Stomach smooth muscle (tissue), 2 donors: ENCODE data around the gene CTF1.
A peak's percentile ranks its signal among the peaks of the same experiment; 100 is the strongest.
"Not testable (repeated sequence)": the region's sequence is repeated elsewhere in the genome, so short reads cannot be mapped to it uniquely, and the experiment has no call there.

Source experiments
- H3K27ac ChIP-seq: one replicate; pipeline ENCODE4 v1.7.0; 2013; ENCODE audit warnings: mild to moderate bottlenecking, low read length, inconsistent platforms
- H3K27me3 ChIP-seq, 2 donors: one replicate each; pipeline ENCODE4 v1.7.0; 2013; ENCODE audit warnings: low read length in 2 of 2; ENCODE audit not compliant: insufficient read depth in 2 of 2, control insufficient read depth in 1 of 2
- H3K36me3 ChIP-seq, 2 donors: one replicate each; pipeline ENCODE4 v1.7.0; 2013; ENCODE audit warnings: low read length in 2 of 2; ENCODE audit not compliant: control insufficient read depth in 2 of 2, insufficient read depth in 2 of 2
- H3K4me1 ChIP-seq: one replicate; pipeline ENCODE4 v1.7.0; 2013; ENCODE audit warnings: low read length; ENCODE audit not compliant: control insufficient read depth, insufficient read depth
- H3K4me3 ChIP-seq, 2 donors: one replicate each; pipeline ENCODE4 v1.7.0; 2013; ENCODE audit warnings: low read length in 2 of 2
- H3K9ac ChIP-seq, 2 donors: one replicate each; pipeline ENCODE4 v1.7.0; 2013; ENCODE audit warnings: low read length in 2 of 2, mild to moderate bottlenecking in 1 of 2
- H3K9me3 ChIP-seq, 2 donors: one replicate each; pipeline ENCODE4 v1.7.0; 2013; ENCODE audit warnings: low read length in 2 of 2; ENCODE audit not compliant: control insufficient read depth in 2 of 2
- donor health status: healthy.
- donor health status: Pancreatic carcinoma.

CTF1 gene

DNA sequence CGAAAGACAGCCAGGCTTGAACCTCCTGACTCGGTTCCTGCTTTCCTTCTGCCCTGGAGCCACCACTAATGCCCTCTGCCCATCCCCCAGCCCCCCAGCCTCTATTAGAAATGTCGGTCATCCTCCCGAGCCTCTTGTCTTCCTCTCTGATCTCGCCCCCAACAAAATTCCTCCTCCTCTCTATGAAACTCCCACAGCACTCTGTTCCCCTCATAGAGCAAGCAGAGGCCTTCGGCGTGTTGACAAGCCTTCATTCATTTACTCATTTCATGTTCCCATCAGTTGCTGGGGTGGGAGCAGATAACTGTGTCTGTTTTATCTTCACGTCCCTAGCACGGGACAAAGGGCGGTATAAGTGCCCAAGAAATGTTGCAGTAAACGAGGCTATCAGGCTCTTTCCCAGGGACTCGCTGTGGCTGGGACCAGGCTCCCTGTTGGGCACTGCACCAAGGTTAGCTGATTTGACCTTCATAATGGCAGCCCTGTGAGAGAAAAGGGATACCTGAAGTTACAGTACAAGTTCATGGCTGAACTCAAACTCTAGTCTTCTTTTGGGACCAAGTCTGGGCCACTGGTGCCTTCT is 34.7 kb downstream of the CTF1 start:
- Histone ChIP-seq H3K27ac (no peak overlapping the region), H3K9ac (no peak overlapping the region), H3K4me1 (peaks cover 3% of the 10 kb centered on the region), H3K9me3 (no peaks in the 10 kb centered on the region), H3K36me3 (peaks cover 16 to 19% of the 10 kb centered on the region in 2 donors), H3K27me3 (no peaks in the 10 kb centered on the region), H3K4me3 (no peak overlapping the region)

DNA sequence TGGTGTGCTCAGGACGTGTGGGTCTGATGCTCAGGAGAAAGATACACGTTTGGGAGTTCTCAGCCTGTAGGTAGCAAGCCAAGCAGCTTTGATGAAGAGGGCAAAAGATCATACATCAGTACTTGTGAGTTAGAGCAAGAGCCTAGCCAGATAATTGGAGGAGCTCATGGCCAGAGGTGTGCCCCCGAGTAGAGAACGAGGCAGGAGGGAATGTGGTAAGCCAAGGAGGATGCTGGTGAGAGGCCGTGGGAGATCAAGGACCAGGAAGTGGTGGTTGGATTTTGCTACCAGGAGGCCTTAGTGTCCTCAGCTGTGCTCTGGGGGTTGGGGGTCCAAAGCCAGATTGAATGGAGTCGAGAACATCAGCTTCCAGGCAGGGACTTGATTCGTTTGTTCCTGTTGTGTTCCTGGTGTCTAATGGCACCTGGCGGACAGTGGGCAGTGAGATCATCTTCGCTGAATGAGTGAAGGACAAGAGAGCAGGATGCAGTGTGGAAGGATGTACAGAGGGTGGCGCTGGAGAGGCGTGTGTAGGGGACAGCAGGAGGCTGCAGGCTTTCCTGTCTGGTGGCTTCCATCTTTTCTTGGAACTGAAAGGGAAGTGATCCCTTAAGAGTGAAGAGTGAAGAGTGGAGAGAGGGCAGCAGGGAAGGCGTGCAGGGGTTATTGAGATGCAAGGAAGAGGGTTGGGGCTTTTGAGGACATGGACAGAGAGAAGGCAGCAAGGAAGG is 38.6 kb downstream of the CTF1 start:
- H3K27ac ChIP-seq: no peak overlapping the region
- H3K27me3 ChIP-seq: no peaks in the 10 kb centered on the region
- no peak overlapping the region for H3K4me3 ChIP-seq
- peaks cover 7% of the 10 kb centered on the region for H3K4me1 ChIP-seq
- H3K9ac ChIP-seq: no peak overlapping the region
- H3K9me3 ChIP-seq: no peaks in the 10 kb centered on the region
- H3K36me3 ChIP-seq: peaks cover 12 to 21% of the 10 kb centered on the region in 2 donors

DNA sequence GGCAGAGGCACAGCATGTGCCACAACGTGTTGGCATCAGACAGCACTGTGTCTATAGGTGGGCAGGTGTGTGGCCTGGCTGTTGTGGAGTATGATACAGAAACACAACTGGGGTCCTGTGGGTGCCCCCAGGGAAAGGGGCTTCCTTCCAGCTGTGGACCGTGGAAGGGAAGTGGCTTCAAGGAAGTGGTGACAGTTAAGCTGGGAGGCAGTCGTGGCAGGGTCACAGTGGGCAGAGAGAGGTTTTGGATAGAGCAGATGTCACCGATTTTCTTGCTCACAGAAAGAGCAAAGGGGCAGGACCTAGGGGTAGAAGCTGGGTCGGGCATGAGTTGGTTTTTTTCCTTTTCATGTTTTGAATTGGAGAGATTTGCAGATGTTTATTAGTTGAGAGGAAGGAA is 41.3 kb downstream of the CTF1 start:
- Histone ChIP-seq H3K27me3 (no peaks in the 10 kb centered on the region), H3K9ac (no peak overlapping the region), H3K9me3 (no peaks in the 10 kb centered on the region), H3K4me3 (no peak overlapping the region), H3K4me1 (peaks cover 16% of the 10 kb centered on the region), H3K36me3 (peaks cover 6 to 13% of the 10 kb centered on the region in 2 donors), H3K27ac (no peak overlapping the region)

DNA sequence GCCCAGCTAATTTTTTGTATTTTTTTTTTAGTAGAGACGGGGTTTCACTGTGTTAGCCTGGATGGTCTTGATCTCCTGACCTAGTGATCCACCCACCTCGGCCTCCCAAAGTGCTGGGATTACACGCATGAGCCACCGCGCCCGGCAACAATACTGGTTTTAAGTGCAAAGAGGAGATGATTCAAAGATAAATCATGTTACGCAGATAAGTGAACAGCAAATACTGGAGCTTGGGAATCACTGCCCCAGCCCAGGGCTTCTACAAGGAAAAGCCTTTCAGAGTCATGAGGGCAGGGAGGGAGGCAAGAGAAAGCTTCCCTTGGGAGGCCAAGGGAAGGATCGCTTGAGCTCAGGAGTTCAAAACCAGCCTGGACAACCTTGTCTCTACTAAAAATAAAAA is 43.2 kb downstream of the CTF1 start:
- not testable (repeated sequence) for H3K27ac ChIP-seq, H3K4me3 ChIP-seq, H3K27me3 ChIP-seq, H3K9me3 ChIP-seq, H3K9ac ChIP-seq
- peaks cover 16% of the 10 kb centered on the region for H3K4me1 ChIP-seq
- peaks cover 9 to 20% of the 10 kb centered on the region in 2 donors for H3K36me3 ChIP-seq

DNA sequence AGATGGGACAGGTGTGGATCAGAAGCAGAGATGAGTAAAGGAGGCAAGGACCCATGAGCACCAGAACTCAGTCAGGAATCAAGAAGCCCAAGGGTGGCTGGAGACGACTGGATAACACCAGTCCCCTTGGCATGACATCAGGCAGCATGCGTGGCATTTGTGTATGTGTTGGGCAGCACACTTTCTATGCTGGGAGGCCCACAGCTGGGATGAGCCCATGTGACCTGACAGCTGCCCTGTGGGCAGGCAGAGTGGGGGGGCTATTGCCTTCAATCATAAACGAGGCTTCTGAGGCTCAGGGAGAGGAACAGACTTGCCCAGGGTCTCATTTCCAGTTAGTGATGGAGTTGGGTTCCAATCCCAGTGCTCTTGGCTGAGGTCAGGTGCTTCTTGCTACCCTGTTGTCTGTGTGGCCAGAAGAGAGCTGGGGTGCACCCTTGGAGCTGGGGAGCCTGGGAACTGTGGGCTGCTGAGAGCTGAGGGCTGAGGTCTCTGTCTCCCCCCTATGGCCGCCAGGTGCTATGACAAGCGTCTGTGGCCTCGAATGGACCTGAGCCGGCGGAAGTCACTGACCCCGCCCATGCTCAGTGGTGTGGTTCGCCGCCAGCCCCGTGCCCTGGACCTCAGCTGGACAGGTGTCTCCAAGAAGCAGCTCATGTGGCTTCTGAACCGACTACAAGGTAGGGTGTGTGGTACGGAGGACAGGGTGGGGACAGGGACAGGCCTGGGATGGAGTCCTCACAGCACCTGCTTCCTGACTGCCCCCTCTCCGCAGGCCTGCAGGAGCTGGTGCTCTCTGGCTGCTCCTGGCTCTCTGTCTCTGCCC is 45.4 kb downstream of the CTF1 start:
- Histone ChIP-seq H3K9me3 (no peaks in the 10 kb centered on the region), H3K27me3 (no peaks in the 10 kb centered on the region), H3K27ac (no peak overlapping the region), H3K36me3 (peaks cover 6 to 15% of the 10 kb centered on the region in 2 donors), H3K4me3 (no peak overlapping the region), H3K4me1 (peaks cover 16% of the 10 kb centered on the region), H3K9ac (no peak overlapping the region)

DNA sequence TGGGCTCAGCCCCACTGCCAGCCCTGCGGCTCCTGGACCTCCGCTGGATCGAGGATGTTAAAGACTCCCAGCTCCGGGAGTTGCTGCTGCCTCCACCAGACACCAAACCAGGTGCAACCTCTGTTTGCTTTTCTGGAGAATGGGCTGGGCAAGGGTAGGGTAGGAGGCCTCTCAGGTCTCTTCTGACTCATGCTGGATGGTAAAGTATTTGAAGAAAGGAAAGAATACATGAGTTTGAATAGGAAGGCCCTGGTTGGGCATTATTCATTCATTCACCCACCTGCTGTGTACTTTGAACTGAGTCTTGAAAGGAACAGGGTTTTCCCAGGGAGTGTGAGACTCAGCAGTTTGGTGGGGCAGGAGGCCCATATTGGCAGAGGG is 46.0 kb downstream of the CTF1 start:
- Histone ChIP-seq H3K4me1 (peaks cover 15% of the 10 kb centered on the region), H3K9ac (no peak overlapping the region), H3K27ac (no peak overlapping the region), H3K27me3 (no peaks in the 10 kb centered on the region), H3K4me3 (no peak overlapping the region), H3K36me3 (peaks cover 6 to 15% of the 10 kb centered on the region in 2 donors), H3K9me3 (no peaks in the 10 kb centered on the region)

DNA sequence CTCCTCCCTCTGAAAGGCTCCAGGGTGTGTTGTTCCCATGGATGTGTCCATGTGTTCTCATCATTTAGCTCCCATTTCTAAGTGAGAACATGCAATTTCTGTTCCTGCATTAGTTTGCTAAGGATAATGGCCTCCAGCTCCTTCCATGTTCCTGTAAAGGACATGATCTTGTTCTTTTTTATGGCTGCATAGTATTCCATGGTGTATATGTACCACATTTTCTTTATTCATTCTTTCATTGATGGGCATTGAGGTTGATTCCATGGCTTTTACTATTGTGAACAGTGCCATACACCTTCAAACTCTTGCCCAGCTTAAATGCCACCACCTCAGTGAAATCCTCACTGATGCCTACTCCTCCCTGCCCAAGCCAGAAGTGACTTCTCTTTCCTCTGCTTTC is 47.9 kb downstream of the CTF1 start:
- peaks cover 15% of the 10 kb centered on the region for H3K4me1 ChIP-seq
- H3K4me3 ChIP-seq: no peak overlapping the region
- no peaks in the 10 kb centered on the region for H3K9me3 ChIP-seq
- no peaks in the 10 kb centered on the region for H3K27me3 ChIP-seq
- no peak overlapping the region for H3K9ac ChIP-seq
- H3K36me3 ChIP-seq: peaks cover 6 to 14% of the 10 kb centered on the region in 2 donors
- no peak overlapping the region for H3K27ac ChIP-seq

DNA sequence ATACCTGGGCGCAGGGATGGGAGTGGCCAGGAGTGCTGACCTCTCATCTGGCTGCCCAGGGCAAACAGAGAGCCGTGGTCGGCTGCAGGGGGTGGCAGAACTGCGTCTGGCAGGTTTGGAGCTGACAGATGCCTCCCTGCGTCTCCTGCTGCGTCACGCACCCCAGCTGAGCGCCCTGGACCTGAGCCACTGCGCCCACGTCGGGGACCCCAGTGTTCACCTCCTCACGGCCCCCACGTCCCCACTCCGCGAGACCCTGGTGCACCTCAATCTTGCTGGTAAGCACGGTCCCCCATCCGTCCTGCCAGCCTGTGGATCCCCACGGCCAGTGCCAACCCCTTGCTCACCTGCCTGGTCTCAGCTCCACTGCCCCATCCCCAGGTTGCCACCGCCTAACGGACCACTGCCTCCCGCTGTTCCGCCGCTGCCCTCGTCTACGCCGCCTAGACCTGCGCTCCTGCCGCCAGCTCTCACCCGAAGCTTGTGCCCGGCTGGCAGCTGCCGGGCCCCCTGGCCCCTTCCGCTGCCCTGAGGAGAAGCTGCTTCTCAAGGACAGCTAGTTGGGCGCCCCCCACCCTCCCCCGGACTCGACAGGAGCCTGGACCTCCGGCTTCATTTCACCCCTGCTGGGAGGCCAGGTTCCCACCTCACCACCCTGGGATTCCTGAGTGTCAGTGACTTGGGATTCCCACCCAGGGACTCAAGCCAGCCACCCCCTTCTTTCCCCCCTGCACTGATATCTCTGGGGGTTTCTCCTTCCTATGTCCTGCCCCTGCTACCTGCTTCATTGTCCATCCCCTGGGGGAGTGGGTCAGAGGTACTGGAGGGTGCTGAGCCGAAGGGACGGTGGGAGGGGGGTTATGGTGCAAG is 50.5 kb downstream of the CTF1 start:
- peaks cover 34% of the 10 kb centered on the region for H3K4me1 ChIP-seq

DNA sequence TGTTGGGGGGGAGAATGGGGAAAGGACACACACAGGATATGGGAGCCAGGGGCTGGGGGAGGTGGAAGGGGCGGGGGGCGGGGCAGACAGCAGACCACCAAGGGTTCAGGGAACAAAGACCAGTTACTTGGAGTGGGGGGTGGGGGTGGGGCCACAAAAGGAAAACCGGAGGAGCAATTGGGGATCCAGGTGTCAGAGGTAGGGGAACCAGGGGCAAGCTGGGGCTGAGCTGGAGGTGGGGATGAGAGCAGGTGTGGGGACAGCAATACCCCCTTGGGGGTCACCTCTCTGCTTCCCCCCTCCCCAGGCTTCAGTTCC is 51.1 kb downstream of the CTF1 start:
- Histone ChIP-seq H3K36me3 (peaks cover 3 to 13% of the 10 kb centered on the region in 2 donors), H3K27ac (peak overlapping the region; percentile 85), H3K4me3 (peak overlapping the region in 1 of 2 donors; percentile 80), H3K4me1 (peaks cover 29% of the 10 kb centered on the region), H3K9ac (peak overlapping the region in 1 of 2 donors; percentile 81), H3K9me3 (no peaks in the 10 kb centered on the region), H3K27me3 (no peaks in the 10 kb centered on the region)

More for the DNA sequence above, 50.5 kb downstream of the CTF1 start:
- Histone ChIP-seq H3K36me3 (peaks cover 6 to 14% of the 10 kb centered on the region in 2 donors), H3K27me3 (no peaks in the 10 kb centered on the region), H3K9ac (no peak overlapping the region), H3K27ac (no peak overlapping the region), H3K9me3 (no peaks in the 10 kb centered on the region), H3K4me3 (no peak overlapping the region)
